PFSK-1 (cell line): ENCODE results near the gene CDKN2C.

ENCODE experiments used
- FOXP2 ChIP-seq: optimal IDR thresholded peaks from 2 replicates; pipeline ENCODE3; 2011; ENCODE audit warnings: borderline replicate concordance, control low read depth, inconsistent platforms; ENCODE audit not compliant: insufficient read depth; ENCODE audit errors: extremely low read length, extremely low read depth
- POLR2AphosphoS5 ChIP-seq: IDR thresholded peaks from 2 replicates; pipeline ENCODE4 v1.6.1; 2012; ENCODE audit warnings: low read depth, mild to moderate bottlenecking, control low read depth, low read length, moderate library complexity
- REST ChIP-seq, 2 experiments: IDR thresholded peaks; 2 replicates each; pipeline versions ENCODE4 v1.6.1 to v1.8.0; 2011 to 2012; ENCODE audit warnings: low read depth in 2 of 2, low read length in 2 of 2, control low read depth in 1 of 2, inconsistent platforms in 1 of 2, mild to moderate bottlenecking in 1 of 2, moderate library complexity in 1 of 2; ENCODE audit not compliant: insufficient read depth in 1 of 2
- SIN3A ChIP-seq: IDR thresholded peaks from 2 replicates; pipeline ENCODE4 v1.6.1; 2012; ENCODE audit warnings: mild to moderate bottlenecking, low read length, moderate library complexity, borderline replicate concordance; ENCODE audit not compliant: insufficient read depth
- TAF1 ChIP-seq: IDR thresholded peaks from 2 replicates; pipeline ENCODE4 v1.6.1; 2012; ENCODE audit warnings: low read length, control low read depth, borderline replicate concordance; ENCODE audit not compliant: insufficient read depth

The CDKN2C gene

GRCh38 chr1:51019811-51020210 is 49.8 kb downstream of the CDKN2C start:
- TF ChIP-seq TAF1 (no peak), SIN3A (no peak), POLR2AphosphoS5 (no peak), REST (IDR thresholded peaks at IDR 0.05; ENCODE audit: insufficient read depth in 1 of 2, low read depth in 2 of 2, low read length in 2 of 2) (no peak), FOXP2 (no peak)
